Right renal pelvis (tissue), 4 donors: Measurements from ENCODE around the gene MFSD2B. TPM values are rescaled to one million over a fixed set of nuclear protein-coding genes. Genes with fewer than 3 reads are reported as not detected.
"Not testable (repeated sequence)": the region's sequence is repeated elsewhere in the genome, so short reads cannot be mapped to it uniquely, and the experiment has no call there.

Experiments used
- DNase-seq, 4 donors: peaks; one replicate each; pipeline ENCODE4 v3.0.0-alpha.2; 2013; ENCODE audit warnings: low read depth in 4 of 4, low spot score in 3 of 4, missing footprints in 1 of 4
- polyA plus RNA-seq, 4 donors: library from polyadenylated mRNA; unstranded; fragments of 120-200 nt; gene quantifications; one replicate each; pipeline ENCODE4 v1.2.1, GENCODE V29; 2013; ENCODE audit not compliant: insufficient read length in 4 of 4

MFSD2B gene
- polyA plus RNA-seq, result 1 to 10 TPM; 3.3 to 4.1 (median 4.0) TPM

DNA sequence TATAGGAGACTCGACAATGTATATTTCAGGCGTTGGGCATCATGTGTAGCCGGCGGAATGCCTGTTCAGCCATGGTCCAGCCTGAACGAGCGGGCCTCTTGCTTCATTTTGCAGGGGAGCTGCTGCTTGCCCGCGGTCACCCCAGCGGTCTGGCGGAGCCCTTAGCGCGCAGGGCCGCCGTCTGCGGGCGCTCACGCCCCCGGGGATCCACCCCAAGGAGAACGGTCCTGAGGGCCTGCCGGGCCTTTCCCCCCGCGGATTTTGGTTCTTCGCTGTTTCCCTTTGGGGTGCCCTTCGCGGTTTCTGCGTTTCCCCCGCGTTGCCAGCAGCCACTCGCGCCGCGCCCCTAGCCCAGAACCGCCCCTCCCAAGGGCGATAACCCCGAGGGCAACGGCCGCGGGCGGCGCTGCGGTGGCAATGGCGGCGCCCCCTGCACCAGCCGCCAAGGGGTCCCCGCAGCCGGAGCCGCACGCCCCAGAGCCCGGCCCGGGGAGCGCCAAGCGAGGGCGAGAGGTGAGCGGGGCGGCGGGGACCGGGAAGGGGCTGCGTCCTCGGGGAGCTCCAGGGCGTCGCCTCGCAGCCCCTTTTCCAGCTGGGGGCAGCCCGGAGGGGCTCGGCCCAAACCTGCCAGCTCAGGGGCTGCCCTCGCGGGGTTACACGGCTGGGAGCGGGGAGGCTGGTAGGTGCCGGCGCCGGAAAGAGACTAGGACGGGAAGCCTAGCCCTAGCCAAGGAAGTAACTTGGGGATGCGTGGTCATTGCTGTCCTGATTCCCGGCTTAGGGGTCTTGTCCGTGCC, at the start of gene MFSD2B:
Gene MFSD2B (plus strand): TSS at position 406 of the 797 bp plus-strand sequence. CDS start 12 bp downstream, at position 418.
- no peak for DNase-seq

GRCh38 chr2:23967846-23968245, 42.0 kb upstream of the MFSD2B start:
- DNase-seq, result no peak

- DNase-seq, result no peak
These were observed 33.0 kb upstream of the MFSD2B start for GRCh38 chr2:23976883-23977282.

DNA sequence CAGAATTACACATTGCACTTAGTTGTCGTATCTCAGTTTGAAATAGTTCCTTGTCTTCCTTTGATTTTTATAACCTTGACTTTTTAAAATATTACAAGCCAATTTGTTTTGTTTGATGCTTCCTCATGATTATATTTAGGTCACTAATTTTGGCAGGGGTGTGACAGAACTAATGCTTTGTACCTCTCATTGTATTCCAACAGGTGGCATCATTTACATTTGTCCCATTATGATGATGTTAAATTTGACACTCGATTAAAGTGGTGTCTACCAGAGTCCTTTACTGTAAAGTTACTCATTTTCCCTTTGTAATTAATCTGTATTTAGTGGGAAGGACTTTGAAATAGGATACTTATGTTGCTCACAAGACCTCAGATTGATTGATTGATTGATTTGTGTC, 21.5 kb upstream of the MFSD2B start:
- no peak for DNase-seq

GRCh38 chr2:23992931-23993330, 17.0 kb upstream of the MFSD2B start:
- no peak for DNase-seq

DNA sequence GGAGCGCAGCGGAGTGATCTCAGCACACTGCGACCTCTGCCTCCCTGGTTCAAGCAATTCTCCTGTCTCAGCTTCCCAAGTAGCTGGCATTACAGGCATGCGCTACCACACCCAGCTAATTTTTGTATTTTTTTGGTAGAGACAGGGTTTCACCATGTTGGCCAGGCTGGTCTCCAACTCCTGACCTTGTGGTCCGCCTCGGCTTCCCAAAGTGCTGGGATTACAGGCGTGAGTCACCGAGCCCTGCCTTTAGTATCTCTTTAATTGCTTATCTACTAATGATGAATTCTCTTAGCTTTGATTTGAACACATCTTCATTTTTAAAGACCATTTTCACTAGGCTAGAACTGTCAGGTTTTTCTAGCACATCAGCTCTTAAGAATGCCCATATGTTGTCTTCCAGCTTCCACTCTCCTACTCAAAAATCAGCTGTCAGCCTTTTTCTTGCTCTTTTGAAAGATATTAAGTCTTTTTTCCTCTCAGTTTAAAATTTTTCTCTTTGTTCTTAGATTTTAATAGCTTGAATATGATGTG, 16.1 kb upstream of the MFSD2B start:
- no peak for DNase-seq

DNA sequence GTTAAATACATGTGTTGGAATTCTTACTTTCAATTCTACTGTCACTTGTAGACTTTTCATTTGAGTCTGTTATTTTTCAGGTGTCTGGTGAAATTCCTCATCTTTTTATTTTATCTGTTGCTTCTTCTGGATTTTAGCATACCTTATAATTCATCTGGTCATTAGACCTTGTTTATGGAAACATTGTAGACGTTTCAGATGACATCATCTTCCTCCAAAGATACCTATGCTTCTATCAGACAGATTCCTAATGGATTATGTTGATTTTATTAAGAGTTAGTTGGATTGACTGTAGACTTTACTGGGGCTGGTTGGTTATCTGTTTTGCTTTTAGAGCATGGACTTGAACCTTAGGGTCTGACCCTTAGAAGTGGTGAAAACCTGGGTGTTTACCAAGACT, 15.3 kb upstream of the MFSD2B start:
- DNase-seq, result no peak

- DNase-seq, result no peak
These were observed 2.2 kb upstream of the MFSD2B start for GRCh38 chr2:24007693-24008092.

DNA sequence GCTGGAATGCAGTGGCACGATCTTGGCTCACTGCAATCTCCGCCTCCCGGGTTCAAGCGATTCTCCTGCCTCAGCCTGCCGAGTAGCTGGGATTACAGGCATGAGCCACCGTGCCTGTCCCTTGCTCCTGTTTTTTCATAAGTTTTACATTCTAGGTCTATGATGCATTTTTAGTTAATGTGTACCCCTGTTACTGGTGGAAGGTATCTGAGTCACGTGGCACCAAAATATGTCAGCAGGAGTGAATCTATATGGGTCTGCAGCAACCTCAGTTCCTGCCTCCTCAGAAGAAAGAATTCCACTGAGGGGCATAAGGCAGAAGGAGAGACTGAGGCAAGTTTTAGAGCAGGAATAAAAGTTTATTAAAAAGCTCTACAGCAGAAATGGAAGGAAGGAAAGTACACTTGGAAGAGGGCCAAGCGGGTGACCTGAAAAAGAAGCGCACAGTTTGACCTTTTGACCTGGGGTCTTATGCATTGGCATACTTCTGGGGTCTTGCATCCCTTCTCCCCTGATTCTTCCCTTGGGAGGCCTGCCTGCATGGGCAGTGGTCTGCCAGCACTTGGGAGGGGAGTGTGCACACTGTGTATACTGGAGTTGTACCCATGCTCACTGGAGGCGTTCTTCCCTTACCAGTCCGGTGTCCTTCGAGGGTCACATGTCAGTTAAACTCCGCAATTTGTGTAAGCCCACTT, 1.1 kb upstream of the MFSD2B start:
- no peak for DNase-seq

DNA sequence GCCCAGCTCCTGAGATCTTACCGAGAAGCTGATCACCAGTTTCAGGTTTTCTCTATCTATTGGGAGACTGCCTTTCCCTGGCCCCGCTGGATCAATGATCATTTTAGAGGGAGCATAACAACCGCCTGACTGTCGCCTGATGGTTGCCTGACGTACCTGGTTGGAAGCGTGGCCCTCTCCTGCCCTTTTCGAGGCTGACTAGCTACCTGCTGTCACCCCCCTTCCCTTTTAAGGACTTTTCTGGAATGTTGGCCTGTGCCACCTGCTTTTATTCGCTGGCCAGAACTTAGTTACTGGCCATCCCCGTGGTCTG, 562 bp upstream of the MFSD2B start:
- no peak for DNase-seq

DNA sequence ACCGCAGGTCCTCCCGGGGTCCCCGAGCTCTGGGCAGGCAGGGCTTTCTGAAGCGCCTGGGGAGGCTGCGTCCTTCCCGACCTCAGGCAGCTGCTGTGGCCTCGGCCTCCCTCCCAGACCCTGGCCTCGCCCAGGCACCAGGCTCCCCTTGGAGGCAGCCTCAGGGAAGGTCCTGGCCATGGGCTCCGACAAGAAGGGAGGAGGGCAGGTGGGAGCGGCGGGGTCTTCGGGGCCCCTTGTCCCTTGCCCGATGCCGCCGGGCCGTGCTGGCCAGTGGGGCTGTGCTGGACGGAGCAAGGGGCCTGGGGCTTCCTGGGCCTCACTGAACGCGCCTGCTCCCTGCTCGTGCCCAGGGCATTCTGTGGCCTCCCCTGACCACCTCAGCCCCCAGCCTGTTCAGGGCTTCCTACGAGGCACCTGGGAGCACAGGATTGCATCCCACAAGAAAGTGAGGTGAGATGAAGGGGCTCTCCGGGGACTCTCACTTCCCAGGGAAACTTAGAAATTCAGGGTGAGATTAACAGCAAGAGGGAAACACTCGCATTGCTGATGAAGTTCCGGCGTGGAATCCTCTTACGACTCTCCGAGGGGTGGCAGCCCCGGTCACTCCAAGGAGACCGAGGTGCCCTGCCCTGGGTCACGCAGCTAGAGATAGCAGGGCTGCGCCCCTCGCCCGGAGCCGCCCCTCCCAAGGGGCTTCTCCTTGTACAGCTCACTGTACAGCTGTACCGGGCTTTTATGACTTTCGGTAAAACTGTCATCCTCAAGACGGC, 778 bp downstream of the MFSD2B start:
- no peak for DNase-seq

DNA sequence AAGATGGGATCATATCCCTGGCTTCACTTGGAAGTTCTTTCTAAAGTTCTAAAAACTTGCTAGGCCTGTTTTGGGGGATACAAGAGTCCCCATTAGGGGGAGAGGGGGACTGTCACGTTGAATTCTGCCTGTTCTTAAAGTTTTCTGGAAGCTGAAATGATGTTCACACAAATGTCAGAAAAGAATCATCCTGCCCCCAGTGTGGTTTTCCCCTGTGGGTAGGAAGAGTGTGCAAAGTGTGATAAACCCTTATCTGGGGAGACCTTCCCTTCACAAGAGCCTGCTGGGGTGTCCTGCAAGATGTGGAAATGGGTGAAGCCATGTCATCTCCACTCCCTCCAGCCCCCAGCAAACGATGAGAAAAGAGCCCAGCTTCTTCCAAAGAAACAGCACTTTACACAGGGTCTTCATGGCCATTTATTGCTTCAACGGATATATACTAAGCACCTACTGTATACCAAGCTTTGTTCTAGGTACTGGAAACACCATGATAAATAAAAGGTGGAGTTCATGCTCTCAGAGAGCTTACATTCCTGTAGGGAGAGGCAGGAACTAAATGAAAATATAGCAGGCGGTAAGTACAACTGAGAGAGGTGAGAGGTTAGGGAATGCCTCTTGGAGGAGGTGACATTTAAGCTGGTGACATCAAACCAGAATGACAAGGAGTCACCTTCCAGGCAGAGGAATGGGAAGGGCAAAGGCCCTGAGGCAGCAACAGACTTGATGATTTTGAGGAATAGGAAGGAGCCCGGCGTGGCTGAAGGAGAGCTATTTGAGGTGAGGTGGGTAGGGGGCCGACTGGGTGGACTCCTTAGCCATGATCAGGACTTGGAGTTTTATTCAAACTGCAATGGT, 1.6 kb downstream of the MFSD2B start:
- DNase-seq, result no peak

DNA sequence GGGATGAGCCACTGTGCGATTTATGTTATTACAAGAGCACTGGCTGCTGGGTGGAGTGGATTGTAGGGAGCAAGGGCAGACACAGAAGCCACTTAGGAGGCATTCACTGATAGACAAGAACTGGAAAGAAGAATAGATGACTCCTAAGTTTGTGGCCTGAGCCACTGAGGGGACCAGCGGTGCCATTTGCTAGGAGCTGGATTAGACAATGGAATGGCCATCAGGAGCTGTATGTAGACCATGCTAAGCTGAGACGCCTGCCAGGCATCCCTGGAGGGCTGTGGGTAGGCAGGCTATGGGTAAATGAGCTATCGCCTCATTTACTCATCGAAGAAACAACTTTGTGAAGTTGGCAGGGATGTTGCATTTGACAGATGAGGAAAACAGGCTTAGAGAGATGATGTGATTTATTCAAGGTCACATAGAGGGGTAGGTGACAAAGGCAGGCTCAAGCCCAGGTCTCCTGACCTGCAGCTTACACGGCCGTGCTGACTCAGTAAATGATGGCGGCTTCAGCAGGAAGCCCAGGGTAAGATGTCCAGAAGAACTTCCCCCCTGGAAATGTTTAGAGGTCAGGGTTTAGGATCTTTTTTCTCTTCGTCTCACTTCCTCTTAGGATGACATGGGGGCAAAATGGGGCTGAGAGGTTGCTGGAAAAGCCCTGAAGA, 2.8 kb downstream of the MFSD2B start:
- DNase-seq, result no peak

DNA sequence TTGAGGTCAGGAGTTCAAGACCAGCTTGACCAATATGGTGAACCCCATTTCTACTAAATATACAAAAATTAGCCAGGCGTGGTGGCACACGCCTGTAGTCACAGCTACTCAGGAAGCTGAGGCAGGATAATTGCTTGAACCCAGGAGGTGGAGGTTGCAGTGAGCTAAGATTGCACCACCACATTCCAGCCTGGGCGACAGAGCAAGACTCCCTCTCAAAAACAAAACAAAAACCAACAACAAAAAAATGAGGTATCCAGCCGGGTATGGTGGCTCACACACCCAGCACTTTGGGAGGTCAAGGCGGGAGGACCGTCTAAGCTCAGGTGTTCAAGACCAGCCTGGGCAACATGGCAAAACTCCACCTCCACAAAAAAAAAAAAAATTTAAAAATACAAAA, 5.0 kb downstream of the MFSD2B start:
- DNase-seq, result not testable (repeated sequence)

DNA sequence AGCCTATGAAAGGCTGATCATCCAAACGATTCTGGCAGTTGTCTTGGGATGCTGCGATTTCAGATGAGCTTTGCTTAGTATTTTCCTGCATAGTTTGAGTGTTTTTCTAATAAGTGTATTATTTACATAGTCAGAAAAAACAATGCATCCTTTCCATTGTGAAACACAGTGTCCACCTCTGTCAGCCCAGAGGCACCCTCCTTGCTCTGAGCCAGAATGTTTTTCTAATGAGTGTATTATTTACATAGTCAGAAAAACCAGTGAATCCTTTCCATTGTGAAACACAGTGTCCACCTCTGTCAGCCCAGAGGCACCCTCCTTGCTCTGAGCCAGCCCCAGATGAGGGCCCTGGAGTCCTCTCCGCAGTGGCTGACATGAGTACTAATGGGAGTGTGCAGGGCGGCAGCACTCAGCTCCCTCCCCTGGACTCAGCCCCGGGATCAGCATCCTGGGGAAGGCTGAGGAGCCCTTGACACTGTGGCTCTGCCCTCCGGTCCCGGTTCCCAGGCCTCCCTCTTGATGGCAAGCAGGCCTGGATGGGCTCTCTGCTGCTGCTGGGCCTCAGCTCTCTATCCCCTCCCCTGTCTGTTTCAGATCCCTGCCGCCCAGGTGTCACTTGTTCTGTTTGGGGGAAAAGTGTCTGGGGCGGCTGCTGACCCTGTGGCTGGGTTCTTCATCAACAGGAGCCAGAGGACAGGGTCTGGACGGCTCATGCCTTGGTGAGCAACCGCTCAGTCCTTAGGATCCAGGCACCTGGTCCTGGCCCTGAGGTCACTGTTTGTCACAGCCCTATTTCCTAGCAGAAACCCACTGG, 5.9 kb downstream of the MFSD2B start:
- DNase-seq, result no peak

GRCh38 chr2:24016376-24016761, 6.5 kb downstream of the MFSD2B start:
- DNase-seq, result no peak

- DNase-seq, result no peak
These were observed 7.2 kb downstream of the MFSD2B start for GRCh38 chr2:24016853-24017703.

DNA sequence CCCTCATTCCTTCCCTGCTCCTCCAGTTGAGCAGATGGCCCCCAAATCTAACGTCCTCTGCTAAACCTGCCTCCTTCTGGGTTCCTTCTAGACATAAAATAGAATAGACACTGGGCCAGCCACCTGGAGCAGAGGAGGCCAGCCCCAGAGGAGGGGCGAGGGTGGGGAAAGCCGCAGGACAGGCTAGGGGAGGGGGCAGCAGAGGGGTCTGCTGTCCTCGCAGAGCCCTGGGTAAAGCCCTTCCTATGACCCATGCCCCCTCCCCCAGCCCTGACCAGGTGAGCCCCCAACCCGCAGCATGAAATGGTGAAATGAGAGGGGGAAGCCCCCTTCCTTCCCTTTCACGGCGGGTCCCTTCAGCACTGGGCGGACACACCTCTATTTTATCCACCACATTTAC, 7.8 kb downstream of the MFSD2B start:
- DNase-seq, result no peak
